Activated naive CD4-positive, alpha-beta T cell treated with Interleukin-2 at 50 U/mL for 16 hours (primary cell): ENCODE measurements around the gene DLGAP4.

Experiments used
- DNase-seq: peaks from one replicate; pipeline ENCODE4 v3.0.0-alpha.2; 2020

DLGAP4 gene

DNA sequence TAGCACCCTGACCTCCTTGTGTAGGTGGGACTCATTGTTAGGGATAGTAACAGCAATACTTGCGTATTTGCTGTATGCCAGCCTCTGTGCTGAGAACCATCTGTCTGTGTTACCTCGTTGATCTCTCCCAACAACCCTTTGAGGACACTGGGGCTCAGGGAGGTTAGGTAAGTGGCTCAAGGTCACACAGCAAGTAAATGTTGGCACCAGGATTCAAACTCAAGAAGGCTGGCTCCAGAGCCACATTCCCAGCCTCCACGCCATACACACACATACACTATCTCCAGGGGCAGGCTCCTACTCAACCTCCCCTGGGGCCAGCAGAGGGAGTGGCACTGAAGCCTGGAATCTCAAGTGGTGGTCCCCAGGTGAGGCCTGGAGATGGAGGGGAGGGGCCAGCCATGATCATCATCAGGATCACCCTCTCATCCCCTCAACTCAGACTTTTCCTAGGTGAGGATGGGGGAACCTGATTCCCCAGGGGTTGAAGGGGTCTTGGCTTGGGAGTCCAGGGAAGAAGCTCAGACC lies 109.4 kb downstream of the DLGAP4 start:
- no peak for DNase-seq

DNA sequence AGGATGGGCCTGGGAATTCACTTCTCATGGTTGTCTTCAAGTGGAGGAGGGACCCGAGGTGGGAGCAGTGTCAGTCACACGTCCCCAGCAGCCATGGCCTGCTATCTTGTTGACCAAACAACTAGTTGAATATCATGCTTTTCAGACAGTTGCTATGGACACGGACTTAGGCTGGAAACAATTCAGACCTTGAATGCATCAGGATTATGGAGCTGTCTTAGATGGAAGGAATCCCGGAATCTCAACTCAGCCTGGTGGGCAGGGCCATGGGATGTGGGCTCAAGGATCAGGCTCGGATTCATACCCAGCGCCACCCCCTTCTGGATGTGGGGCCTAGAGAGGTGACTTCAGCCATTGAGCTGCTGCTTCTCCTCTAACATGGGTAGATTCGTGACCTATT lies 112.6 kb downstream of the DLGAP4 start:
- no peak for DNase-seq

DNA sequence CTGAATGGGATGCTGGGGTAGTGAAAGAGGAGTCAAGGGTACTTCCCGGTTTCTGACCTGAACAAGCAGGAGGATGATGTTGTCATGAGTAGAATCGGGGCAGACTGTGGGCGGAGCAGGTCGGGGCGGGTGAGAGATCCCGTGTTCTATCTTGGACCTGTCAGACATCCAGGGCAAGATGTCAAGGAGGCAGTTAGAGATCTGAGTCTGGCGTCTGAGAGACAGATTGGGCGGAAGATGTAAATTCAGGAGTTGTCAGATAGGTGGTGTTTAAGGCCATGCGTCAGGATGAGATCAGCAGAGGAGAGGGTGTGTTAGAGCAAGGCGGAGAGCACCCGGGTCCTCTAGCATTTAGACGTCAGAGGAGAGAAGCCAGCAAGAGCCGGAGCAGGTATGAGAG lies 115.5 kb downstream of the DLGAP4 start:
- no peak for DNase-seq

DNA sequence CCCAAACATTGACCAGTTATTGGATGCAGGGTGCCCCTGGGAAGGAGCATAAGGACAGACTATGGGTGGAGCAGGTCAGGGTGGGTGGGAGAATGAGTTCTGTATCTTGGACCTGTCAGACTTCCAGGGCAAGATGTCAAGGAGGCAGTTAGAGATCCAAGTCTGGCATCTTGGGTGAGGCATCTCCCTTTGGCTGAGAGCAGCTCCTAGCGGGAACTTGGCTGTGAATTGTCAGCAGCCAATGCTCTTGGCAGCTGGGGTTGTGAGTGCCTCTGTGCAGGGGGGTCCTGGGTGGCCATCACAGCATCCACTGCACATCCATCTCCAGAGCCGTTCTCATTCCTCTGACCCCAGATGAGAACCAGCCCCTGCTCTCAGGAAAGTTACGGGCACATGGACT lies 118.2 kb downstream of the DLGAP4 start:
- no peak for DNase-seq

- DNase-seq: no peak
Observed at GRCh38 chr20:36425166-36425565, 119.0 kb downstream of the DLGAP4 start.

DNA sequence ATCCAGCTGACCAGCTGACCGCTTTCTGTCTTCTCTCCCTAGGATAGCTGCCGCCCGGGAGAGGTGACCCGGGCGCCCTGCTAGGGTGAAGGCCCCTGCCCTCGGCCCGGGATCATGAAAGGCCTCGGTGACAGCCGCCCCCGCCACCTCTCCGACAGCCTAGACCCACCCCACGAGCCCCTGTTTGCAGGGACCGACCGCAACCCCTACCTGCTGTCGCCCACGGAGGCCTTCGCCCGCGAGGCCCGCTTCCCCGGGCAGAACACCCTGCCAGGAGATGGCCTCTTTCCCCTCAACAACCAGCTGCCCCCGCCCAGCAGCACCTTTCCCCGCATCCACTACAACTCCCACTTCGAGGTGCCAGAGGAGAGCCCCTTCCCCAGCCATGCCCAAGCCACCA lies 125.5 kb downstream of the DLGAP4 start:
- DNase-seq: no peak

DNA sequence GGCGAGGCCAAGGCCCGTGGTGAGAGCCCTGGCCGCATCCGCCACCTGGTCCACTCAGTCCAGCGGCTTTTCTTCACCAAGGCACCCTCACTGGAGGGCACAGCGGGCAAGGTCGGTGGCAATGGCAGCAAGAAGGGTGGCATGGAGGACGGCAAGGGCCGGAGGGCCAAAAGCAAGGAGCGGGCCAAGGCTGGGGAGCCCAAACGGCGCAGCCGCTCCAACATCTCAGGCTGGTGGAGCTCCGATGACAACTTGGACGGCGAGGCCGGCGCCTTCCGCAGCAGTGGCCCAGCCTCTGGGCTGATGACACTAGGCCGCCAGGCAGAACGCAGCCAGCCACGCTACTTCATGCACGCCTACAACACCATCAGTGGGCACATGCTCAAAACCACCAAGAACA lies 126.0 kb downstream of the DLGAP4 start:
- no peak for DNase-seq

GRCh38 chr20:36434383-36434782 lies 128.2 kb downstream of the DLGAP4 start:
- DNase-seq: no peak

- DNase-seq: no peak
Observed at GRCh38 chr20:36435124-36435523, 129.0 kb downstream of the DLGAP4 start.

DNA sequence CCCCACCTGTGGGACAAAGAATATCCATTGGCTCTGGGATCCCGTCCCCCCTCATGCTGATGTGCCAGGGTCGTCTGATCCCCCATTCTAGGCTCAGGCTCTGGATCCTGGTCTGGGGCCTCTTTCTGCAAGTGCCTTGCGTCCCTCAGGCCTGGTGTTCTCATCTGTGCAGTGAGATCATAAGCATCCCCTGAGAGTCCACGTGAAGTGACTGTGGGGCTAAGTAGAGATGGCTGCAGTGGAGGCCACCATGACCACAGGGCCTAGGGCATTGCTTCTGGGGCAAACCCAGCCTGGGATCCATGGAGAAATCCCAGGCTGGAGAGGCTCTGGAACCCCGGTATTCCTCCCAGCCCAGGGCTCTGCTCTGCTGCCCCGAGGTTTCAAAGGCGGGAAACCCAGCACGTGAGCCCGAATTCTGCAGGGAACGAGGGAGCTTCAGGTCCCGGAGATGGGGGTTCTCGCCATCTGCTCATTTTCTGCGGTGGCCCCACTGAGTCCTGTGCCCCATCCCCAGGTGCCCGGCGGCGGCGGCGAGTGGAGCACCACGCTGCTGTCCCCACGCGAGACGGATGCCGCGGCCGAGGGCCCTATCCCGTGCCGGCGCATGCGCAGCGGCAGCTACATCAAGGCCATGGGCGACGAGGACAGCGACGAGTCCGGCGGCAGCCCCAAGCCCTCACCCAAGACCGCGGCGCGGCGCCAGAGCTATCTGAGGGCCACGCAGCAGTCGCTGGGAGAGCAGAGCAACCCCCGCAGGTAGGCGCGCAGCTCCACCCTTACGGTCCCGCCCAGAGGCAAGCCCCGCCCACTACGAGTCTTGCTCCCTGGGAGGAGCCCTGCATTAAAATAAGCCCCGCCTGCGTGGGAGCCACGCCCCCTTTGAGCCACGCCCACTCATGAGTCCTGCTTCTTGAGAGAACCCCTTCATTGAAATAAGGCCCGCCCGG lies 129.7 kb downstream of the DLGAP4 start:
- peak; percentile 87 for DNase-seq

DNA sequence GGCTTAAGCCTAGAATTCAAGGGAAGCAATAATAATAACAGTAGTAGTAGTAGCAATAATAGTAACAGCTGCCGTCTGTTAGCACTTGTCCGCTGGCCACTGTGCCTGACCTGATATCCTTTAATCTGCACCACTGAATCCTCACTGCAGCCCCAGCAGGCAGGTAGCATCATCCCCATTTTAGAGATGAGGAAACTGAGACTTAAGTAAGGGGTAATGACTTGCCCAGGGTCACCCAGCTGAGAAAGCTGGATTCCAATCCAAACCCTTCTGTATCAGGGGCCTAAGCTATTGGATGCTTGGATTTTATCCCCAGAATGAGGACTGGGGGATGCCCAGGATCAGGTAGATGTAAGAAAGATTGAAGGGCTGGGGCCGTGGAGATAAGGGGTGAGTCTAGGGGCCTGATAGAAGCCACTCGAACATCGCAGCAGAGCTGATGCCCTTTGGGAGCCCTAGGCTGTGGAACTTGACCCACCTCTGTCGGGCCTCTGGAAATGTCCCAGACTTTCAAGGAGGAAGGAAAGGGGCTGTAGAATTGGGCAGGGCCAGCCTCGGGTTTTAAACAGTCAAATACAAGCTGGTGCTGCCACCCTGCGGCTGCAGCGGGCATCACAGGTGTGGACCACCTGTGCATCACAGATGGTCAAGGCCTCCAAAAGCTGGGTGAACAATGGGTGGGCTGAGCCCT lies 133.0 kb downstream of the DLGAP4 start:
- peak; percentile 66 for DNase-seq

DNA sequence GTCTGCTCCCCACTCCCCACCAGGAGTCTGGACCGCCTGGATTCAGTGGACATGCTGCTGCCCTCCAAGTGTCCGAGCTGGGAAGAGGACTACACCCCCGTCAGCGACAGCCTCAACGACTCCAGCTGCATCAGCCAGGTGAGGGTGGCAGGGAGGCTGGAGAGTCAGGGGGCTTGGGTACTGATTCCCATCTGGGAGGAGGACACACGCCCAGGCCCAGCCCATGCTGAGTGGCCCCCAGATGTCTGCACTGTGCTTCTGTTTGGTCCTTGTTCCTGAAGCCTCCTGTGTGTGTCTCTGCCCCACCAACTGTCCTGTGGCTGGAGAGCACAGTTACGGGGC lies 133.6 kb downstream of the DLGAP4 start:
- no peak for DNase-seq

GRCh38 chr20:36440370-36441026 lies 134.4 kb downstream of the DLGAP4 start:
- DNase-seq: no peak

DNA sequence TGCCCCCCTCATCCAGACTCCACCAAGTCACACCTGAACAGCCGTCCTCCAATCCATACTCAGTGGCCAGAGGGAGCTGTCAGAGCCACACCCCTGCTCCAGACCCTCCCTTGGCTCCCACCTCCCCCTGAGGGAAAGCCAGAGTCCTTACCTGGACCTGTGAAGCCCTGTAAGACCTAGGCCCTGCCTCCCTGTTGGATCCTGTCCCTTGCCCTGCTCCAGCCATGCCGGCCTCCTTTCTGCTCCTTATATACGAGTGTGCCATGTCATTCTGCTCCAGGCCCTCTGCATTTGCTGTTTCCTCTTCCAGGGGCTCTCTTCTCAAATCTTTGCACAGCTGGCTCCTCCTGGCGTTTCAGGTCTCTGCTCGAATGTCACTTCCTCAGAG lies 134.9 kb downstream of the DLGAP4 start:
- no peak for DNase-seq

GRCh38 chr20:36441416-36441815 lies 135.3 kb downstream of the DLGAP4 start:
- DNase-seq: no peak

- no peak for DNase-seq
Observed at GRCh38 chr20:36445847-36446246, 139.7 kb downstream of the DLGAP4 start.

DNA sequence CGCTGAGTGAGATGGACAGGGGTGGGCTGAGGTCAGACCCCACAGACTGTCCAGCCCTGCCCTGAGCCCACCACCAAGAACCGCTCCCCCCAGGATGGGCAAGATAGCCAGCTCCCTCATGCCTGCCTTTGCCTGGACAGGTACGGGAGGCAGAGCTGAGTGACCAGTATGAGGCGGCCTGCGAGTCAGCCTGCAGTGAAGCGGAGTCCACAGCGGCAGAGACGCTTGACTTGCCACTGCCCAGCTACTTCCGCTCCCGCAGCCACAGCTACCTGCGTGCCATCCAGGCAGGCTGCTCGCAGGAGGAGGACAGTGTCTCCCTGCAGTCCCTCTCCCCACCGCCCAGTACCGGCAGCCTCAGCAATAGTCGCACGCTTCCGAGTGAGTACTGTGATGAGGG lies 140.4 kb downstream of the DLGAP4 start:
- no peak for DNase-seq

DNA sequence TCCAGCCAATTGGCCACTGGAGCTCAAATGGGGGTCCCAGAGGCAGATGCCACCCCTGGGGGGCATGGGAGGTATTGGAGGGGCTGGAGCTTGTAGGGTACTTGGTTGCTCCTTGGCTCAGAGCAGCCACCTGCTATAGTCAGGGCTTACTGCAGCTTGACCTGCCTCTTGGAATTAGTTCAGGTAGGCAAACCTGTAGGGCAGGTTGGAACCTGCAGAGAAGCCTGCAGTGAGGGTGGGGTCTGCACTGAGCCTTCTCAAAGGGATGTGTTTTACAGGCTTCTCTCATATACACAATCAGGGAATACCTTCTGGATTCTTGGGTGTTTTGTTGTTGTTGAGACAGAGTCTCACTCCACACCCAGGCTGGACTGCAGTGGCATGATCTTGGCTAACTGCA lies 141.0 kb downstream of the DLGAP4 start:
- DNase-seq: no peak

DNA sequence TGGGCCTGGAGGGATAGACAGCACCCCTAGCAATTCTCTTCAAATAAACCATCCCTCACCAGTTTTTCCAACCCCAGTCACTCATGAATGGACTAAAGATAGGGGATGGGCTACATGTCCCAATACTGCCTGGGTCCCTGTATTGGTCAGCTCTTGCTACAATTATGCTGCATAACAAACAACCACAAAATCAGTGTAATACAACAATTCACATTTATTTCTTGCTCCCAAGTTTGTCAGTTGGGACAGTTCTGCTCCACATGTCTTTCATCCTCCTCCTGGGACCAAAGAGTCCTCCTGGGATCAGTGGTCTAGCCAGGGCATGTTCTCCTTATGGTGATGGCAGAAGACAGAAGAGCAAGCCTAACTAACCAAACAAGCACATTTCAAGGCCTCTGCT lies 143.5 kb downstream of the DLGAP4 start:
- no peak for DNase-seq

DNA sequence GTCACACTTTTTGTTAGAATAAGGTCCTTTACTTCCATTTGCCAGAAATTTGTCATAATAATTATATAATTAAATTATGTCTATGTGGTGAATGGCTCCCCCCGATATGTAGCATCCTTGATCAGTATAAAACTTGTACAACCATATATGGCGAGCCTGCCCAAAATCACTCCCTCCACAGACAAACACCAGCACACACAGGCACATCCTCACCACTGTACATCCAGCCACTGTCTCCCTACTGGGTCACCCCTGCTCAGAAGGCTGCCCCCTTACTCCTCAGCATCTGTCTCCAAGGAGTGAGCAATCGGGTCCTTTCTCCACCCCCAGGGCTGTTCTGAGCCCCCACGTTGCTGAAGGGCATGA lies 148.2 kb downstream of the DLGAP4 start:
- DNase-seq: no peak

GRCh38 chr20:36454698-36455427 lies 148.7 kb downstream of the DLGAP4 start:
- no peak for DNase-seq

DNA sequence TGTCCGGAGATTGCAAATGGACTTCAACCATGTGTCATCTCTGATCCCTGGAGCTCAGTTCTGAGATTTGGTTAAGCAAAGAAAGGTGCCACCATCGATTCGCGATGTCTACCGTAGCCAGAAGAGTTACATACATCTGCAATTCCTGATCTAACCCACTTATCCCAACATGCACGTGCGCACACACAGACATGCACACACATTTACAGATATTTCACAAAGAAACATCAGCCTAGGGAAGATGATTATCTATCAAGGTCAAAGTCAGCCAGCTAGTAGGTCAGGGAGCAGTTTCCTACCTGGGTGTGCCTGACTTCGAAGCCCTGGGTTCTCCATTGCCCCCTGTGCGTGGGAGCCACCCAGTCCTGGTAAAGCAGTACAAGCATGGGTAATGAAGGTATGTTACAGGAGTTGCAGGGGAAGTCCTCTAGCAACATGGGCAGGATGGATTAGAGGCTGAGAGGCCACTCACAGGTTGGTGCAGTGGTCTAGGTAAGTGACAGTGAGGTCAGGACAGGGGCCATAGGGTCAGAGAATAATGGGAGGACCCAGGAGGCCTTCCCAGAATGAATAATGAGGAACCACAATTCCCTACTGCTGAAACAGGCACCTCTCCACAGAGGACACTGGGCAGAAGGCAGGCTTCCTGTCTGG lies 150.0 kb downstream of the DLGAP4 start:
- no peak for DNase-seq
